ENCODE measurements around the gene ANKH.

The ANKH gene

GRCh38 chr5:14735944-14736343, 135.6 kb downstream of the ANKH start:
- no peak for DNase-seq (ENCODE audit: low spot score)

DNA sequence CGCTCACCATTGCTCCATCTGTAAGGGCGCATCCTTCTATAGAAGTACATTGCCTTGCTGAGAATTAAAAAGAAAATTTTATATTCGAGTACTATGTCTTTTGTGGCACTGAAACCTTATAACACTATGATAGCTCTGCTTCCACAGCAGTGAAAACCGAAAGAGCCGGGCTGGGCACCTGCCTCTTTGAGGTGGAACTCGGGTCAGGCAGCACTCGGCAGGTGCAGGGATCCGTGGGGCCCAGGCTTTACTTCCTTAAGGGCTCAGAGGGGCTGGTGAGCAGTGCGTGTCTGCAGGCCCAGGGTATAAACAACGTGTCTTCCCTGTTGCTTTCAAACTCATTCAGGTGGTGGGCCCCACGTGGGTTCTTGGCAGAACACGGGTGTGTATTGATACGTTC, 137.2 kb downstream of the ANKH start:
- no peak for DNase-seq (ENCODE audit: low spot score)

GRCh38 chr5:14733661-14734060, 137.9 kb downstream of the ANKH start:
- no peak for DNase-seq (ENCODE audit: low spot score)

- DNase-seq (ENCODE audit: low spot score) = no peak
These were observed 138.6 kb downstream of the ANKH start for GRCh38 chr5:14732991-14733390.

DNA sequence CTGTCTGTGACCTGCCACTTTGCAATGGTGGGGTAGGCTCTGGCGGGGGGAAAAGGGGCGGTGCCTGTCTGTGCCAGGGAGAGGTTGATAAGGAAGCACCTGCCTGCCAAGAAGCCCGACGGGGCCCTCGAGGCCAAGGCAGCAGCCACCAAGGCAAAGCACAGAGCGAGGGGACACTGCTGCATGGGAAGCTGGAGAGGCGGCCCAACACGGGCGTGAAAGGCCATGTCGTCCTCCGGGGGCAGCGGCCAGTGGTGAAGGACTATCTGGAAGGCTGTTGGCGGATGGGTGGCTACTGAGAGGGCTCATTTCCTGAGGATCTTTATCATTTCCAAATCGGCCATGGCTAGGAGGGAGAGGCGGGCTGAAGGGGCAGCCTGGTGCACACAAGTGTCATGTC, 140.7 kb downstream of the ANKH start:
- DNase-seq (ENCODE audit: low spot score) = no peak

DNA sequence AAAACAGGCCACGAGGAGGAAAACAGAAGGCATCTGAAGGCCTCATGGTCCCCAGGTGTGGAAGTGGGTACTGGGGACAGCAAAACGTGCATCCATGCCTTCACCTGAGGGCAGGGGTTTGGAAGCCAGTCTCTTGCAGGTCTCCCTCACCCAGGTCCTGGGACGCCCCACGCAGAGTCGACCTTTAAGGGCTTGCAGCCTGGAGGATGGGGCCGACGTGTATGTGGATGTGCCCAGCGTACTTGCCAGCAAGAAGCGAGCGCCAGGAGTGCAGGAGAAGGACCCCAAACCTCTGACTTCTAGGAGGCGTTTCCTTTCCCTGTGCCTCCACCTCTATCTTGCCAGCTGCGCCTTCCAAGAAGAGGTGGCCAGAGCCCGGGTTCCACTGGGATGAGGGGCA, 141.1 kb downstream of the ANKH start:
- DNase-seq (ENCODE audit: low spot score) = no peak

DNA sequence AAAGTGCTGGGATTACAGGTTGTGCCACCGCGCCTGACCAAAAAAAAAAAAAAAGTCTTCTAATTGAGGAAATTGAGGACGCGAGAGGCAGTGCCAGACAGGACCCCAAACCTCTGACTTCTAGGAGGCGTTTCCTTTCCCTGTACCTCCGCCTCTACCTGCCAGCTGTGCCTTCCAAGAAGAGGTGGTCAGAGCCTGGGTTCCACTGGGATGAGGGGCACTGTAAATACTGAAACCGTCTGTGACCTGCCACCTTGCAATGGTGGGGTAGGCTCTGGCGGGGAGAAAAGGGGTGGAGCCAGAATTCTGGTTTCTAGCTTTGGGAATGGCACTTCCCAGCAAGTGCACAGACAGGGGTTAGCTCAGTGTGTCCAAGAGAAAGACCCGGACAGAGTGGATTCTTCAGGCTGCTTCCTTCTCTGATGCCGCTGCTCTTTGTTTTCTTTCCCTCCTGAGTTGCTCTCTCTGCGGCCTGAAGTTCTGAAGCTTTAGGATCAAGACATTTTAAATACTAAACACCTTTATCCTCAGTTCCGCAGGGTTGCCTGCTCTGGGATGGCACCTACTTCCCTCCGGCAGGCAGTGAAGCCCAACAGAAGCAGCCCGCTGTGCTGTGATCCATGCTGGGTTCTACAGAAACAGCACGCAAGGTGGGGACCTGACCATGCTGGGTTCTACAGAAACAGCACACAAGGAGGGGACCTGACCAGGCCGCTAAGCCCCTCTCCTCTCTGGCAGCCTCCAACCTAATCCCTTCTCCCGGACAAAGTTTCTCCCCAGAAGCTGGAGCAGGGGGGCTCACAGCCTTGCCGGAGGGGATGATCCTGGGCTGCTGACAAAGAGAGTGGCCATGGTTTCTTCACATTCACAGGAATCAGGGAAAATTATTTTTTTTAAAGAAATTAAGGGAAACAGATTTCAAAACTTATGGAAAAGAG, 141.9 kb downstream of the ANKH start:
- DNase-seq (ENCODE audit: low spot score) = no peak

- peak; percentile 75 for DNase-seq (ENCODE audit: low spot score)
These were observed 143.1 kb downstream of the ANKH start for GRCh38 chr5:14728459-14728938.

GRCh38 chr5:14727928-14728458, 143.6 kb downstream of the ANKH start:
- no peak for DNase-seq (ENCODE audit: low spot score)

GRCh38 chr5:14727428-14727865, 144.1 kb downstream of the ANKH start:
- peak; percentile 84 for DNase-seq (ENCODE audit: low spot score)

DNA sequence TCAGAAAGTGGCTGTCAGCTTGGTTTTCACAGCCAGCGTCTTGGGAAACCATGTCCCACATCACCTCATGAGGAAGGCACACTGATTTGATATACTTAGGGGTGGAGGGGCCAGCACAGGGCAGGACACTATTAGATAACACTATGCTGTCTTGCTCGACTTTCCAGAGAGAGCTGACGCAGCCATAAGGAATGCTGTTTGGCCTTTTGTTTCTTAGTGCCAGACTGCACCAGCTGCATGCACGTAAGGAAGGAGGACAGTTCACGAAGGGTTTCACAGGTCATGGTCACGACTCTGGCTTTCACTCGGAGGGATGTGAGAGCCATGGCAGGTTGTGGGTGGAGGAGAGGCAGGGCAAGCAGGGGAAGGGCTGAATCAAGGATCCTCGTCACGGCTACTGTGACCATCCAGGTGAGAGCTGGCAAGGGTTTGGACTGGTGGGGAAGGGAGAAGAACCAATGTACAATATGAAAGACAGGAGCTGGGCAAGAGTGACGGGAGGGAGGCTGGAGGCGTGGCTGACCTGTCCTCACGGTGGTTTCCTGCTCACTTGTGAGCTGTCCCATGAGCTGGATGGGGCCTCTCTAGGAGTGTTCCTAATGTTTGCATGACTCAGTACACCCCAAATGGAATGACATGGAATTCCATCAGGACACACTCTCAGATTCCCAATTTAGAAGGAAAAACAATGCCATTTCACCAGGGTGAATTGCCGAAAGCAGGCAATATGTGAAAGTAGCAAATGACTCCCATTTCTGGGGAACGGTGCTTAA, 145.3 kb downstream of the ANKH start:
- no peak for DNase-seq (ENCODE audit: low spot score)

GRCh38 chr5:14724633-14725032, 146.9 kb downstream of the ANKH start:
- no peak for DNase-seq (ENCODE audit: low spot score)

- no peak for DNase-seq (ENCODE audit: low spot score)
These were observed 147.9 kb downstream of the ANKH start for GRCh38 chr5:14723701-14724132.

DNA sequence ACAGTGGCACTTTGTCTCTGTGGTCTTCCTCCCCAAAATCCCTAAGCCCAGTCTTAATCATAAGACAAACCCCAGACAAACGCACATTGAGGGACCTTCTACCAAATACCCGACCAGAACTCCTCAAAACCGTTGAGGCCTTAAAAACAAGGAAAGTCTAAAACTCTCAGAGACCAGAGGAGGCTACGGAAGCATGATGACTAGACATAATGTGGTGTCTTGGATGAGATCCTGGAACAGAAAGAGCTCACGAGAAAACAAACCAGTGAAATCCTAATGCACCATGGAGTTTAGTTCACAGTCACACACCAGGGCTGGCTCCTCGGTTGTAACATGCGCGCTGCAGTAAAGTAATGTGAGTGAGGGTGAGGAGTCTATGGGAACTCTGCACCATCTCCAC, 148.7 kb downstream of the ANKH start:
- no peak for DNase-seq (ENCODE audit: low spot score)

- no peak for DNase-seq (ENCODE audit: low spot score)
These were observed 149.5 kb downstream of the ANKH start for GRCh38 chr5:14721990-14722656.

GRCh38 chr5:14720236-14720923, 151.2 kb downstream of the ANKH start:
- no peak for DNase-seq (ENCODE audit: low spot score)

- DNase-seq (ENCODE audit: low spot score) = no peak
These were observed 152.8 kb downstream of the ANKH start for GRCh38 chr5:14718778-14719177.

- no peak for DNase-seq (ENCODE audit: low spot score)
These were observed 154.5 kb downstream of the ANKH start for GRCh38 chr5:14716755-14717752.

DNA sequence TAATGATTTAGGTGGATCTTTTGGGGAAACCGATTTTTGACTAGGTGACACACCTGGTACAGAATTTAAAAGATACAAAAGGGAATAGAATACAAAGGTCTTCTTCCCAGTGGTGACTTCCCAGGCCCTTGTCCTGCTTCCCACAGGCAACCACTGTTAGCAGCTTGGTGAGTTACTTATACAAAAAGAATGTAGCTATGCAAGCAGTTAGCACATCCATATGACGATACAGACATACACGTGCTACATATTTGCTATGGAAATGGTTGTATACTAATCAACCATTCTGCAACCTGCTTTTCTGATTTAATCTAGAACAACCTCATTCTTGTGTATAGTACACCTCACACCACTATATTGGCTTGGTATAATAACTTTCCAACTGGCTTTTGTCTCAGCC, 156.1 kb downstream of the ANKH start:
- no peak for DNase-seq (ENCODE audit: low spot score)

DNA sequence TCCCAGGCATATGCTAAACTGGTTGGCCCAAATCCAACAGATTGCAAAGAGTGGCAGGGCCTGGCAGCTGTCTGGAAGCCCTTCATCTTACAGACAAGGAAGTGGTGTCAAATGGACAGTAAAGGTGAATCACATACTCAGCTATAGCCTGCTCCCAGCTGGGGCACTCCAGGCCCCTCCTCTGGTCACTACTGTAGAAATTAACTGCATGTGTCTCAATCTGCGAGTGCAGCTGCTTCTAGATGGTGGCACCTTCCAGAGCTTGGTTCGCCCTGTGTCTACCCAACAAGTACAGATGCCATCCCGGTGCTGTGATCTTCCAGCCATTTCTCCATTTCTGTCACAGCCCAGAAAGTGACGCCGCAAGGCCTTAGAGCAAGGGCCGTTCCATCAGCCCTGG, 156.9 kb downstream of the ANKH start:
- DNase-seq (ENCODE audit: low spot score) = no peak

All from SW480 (cell line).